PFSK-1 (cell line): Measurements from ENCODE around the gene GRIN2A.

Source experiments
- FOXP2 ChIP-seq: optimal IDR thresholded peaks from 2 replicates; pipeline ENCODE3; 2011; ENCODE audit warnings: borderline replicate concordance, control low read depth, inconsistent platforms; ENCODE audit not compliant: insufficient read depth; ENCODE audit errors: extremely low read length, extremely low read depth
- POLR2AphosphoS5 ChIP-seq: IDR thresholded peaks from 2 replicates; pipeline ENCODE4 v1.6.1; 2012; ENCODE audit warnings: low read depth, mild to moderate bottlenecking, control low read depth, low read length, moderate library complexity
- SIN3A ChIP-seq: IDR thresholded peaks from 2 replicates; pipeline ENCODE4 v1.6.1; 2012; ENCODE audit warnings: mild to moderate bottlenecking, low read length, moderate library complexity, borderline replicate concordance; ENCODE audit not compliant: insufficient read depth
- TAF1 ChIP-seq: IDR thresholded peaks from 2 replicates; pipeline ENCODE4 v1.6.1; 2012; ENCODE audit warnings: low read length, control low read depth, borderline replicate concordance; ENCODE audit not compliant: insufficient read depth
- TF ChIP-seq, protein P1 (sequence below), 2 experiments: IDR thresholded peaks; 2 replicates each; pipeline versions ENCODE4 v1.6.1 to v1.8.0; 2011 to 2012; ENCODE audit warnings: low read depth in 2 of 2, low read length in 2 of 2, control low read depth in 1 of 2, inconsistent platforms in 1 of 2, mild to moderate bottlenecking in 1 of 2, moderate library complexity in 1 of 2; ENCODE audit not compliant: insufficient read depth in 1 of 2

GRIN2A gene

DNA sequence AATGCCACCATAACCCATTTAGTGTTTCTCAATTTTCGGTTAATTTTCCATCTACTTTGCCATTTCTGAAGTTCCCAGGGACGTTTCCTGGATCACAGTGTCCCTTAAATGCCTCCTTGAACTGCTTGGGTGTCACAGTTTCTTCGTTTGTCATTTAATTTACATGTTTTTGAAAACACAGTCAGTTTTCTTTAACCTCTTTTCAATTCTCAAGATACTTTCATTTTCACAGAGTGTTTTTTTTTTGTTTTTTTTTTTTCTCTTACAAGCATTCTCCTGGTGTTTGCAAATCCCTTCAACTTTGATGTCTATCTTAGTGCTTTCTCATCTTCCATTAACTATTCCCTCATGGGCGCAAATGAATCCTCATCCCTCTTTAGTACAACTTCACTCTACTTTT, 283.7 kb downstream of the GRIN2A start:
- TF ChIP-seq TAF1 (no peak), SIN3A (no peak), FOXP2 (no peak), POLR2AphosphoS5 (no peak)

- TF ChIP-seq SIN3A = no peak
These were observed 284.1 kb downstream of the GRIN2A start for GRCh38 chr16:9898124-9898523.

GRCh38 chr16:9895817-9896216, 286.4 kb downstream of the GRIN2A start:
- TF ChIP-seq SIN3A = no peak
- TF ChIP-seq, protein P1, sequence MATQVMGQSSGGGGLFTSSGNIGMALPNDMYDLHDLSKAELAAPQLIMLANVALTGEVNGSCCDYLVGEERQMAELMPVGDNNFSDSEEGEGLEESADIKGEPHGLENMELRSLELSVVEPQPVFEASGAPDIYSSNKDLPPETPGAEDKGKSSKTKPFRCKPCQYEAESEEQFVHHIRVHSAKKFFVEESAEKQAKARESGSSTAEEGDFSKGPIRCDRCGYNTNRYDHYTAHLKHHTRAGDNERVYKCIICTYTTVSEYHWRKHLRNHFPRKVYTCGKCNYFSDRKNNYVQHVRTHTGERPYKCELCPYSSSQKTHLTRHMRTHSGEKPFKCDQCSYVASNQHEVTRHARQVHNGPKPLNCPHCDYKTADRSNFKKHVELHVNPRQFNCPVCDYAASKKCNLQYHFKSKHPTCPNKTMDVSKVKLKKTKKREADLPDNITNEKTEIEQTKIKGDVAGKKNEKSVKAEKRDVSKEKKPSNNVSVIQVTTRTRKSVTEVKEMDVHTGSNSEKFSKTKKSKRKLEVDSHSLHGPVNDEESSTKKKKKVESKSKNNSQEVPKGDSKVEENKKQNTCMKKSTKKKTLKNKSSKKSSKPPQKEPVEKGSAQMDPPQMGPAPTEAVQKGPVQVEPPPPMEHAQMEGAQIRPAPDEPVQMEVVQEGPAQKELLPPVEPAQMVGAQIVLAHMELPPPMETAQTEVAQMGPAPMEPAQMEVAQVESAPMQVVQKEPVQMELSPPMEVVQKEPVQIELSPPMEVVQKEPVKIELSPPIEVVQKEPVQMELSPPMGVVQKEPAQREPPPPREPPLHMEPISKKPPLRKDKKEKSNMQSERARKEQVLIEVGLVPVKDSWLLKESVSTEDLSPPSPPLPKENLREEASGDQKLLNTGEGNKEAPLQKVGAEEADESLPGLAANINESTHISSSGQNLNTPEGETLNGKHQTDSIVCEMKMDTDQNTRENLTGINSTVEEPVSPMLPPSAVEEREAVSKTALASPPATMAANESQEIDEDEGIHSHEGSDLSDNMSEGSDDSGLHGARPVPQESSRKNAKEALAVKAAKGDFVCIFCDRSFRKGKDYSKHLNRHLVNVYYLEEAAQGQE (IDR thresholded peaks at IDR 0.05; ENCODE audit: insufficient read depth in 1 of 2, low read depth in 2 of 2, low read length in 2 of 2) = no peak
- no peak for TF ChIP-seq POLR2AphosphoS5
- no peak for TF ChIP-seq FOXP2
- no peak for TF ChIP-seq TAF1

DNA sequence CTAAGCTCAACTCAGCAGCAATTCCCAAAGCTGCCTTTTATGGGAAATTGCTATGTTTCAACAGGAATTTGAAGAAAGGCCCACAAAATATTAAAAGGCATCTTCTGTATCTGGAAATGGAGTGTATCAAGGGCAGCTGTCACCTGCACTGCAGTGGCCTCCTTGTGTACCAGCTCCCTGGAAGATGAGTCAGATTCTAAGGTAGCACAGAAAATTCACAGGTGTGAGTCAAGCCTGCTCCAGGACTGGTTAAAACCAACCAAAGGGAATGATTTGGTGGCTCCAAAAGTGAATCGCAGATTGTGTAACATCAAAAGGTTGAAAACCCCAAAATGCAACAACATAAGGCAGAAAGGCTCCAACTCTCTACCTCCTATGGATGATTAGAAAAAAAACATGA, 296.4 kb downstream of the GRIN2A start:
- no peak for TF ChIP-seq TAF1
- TF ChIP-seq SIN3A = no peak
- no peak for TF ChIP-seq POLR2AphosphoS5
- no peak for TF ChIP-seq FOXP2
- TF ChIP-seq, protein P1 (IDR thresholded peaks at IDR 0.05; ENCODE audit: insufficient read depth in 1 of 2, low read depth in 2 of 2, low read length in 2 of 2) = no peak

DNA sequence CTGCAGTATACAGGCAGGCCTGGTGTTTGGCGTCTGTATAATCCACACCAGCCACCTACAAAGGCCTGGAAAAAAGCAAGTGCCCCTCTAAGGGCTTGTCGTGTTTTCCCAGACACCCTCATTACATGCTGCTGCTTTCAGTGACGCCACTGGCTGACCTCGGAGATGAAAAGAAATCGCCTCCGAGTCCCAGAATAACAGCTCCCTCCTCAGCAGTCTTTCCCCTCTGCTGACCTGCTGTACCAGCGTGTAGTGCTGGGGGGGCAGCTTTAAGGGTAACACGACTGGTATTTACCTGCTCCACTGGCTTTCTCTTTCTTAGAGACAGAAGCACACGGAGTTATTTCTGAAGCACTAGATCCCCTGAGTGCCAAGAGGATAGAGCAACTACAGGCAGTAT, 296.8 kb downstream of the GRIN2A start:
- TF ChIP-seq FOXP2 (no peak), TAF1 (no peak), SIN3A (no peak), POLR2AphosphoS5 (no peak)
- TF ChIP-seq, protein P1 (IDR thresholded peaks at IDR 0.05; ENCODE audit: insufficient read depth in 1 of 2, low read depth in 2 of 2, low read length in 2 of 2) = no peak

DNA sequence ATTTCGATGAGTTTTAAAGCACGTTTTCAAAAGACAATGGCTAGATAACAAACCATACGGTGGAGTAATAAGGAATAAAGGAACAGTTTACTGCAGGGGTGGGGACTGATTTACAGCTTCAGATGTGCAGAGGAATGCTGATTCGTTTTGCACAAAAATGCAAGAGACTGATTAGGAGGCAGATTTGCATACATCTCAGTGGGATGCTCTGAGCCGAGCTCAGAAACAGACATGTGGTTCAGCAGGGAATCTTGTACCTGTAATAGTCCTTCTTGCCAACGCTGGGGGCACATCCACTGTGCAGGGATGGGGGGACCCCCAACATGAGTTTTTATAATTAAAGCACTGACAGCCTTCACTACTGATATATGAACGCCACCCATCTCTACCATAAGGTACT, 308.0 kb downstream of the GRIN2A start:
- TF ChIP-seq FOXP2 (no peak), POLR2AphosphoS5 (no peak), TAF1 (no peak), SIN3A (no peak)
- TF ChIP-seq, protein P1 (IDR thresholded peaks at IDR 0.05; ENCODE audit: insufficient read depth in 1 of 2, low read depth in 2 of 2, low read length in 2 of 2) = no peak
